ENCODE measurements around the gene CNTN1.
A peak's percentile ranks its signal among the peaks of the same experiment; 100 is the strongest.

The CNTN1 gene

DNA sequence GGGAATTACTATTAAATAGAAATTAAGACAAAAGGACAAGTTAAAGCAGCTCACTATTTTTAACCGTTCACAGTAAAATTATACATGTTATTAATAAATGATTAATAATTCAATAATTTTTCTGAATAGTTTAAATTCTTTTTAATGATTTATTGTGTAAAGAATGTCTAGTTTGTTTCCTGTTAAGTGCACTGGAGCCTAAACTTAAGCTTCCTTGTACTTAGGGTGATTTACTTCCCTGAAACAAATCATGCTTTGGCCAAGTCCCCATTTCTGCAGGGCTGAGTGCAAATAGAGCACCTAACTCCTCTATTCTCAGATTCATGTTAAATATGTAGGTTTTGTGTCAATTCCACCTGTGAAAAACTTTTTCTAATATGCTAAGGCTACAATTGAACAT is 307.0 kb downstream of the CNTN1 start:
- no peak for DNase-seq (ENCODE audit: low read depth)
- H3K27me3 ChIP-seq (replicated peaks; ENCODE audit: control insufficient read depth, insufficient read depth, low read length), result no peaks in the 10 kb centered on the region
- no peaks in the 10 kb centered on the region for H3K4me1 ChIP-seq (ENCODE audit: control insufficient read depth, insufficient read depth, low read length)
- no peaks in the 10 kb centered on the region for H3K36me3 ChIP-seq (ENCODE audit: control insufficient read depth, insufficient read depth, low read length, severe bottlenecking)
- H3K9me3 ChIP-seq (ENCODE audit: control insufficient read depth, low read length), result peaks cover 17% of the 10 kb centered on the region
- no peak overlapping the region for H3K9ac ChIP-seq (ENCODE audit: low read length)
- H3K4me3 ChIP-seq (ENCODE audit: low read length), result no peak overlapping the region

DNA sequence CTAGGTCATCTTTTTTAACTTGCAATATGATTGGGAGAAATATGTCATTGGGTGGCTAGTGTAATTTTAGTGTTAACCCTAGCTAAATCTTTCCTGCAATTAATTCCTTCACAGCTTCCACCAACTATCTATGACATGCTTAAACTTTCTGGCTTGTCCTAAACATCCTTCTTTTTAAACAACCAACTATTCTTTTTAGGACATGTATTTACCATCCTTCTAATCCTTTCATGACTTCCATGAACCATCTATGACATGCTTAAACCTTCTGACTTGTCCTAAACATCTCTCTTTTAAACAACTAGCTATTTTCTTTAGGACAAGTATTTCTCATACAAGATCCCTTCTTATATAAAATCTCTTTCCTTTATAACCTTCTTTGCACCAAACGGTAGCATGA is 316.2 kb downstream of the CNTN1 start:
- Histone ChIP-seq H3K36me3 (ENCODE audit: control insufficient read depth, insufficient read depth, low read length, severe bottlenecking) (no peaks in the 10 kb centered on the region), H3K9ac (ENCODE audit: low read length) (no peak overlapping the region), H3K4me3 (ENCODE audit: low read length) (no peak overlapping the region), H3K27me3 (replicated peaks; ENCODE audit: control insufficient read depth, insufficient read depth, low read length) (peaks cover 5% of the 10 kb centered on the region), H3K9me3 (ENCODE audit: control insufficient read depth, low read length) (peaks cover 78% of the 10 kb centered on the region), H3K4me1 (ENCODE audit: control insufficient read depth, insufficient read depth, low read length) (peaks cover 1% of the 10 kb centered on the region)
- DNase-seq (ENCODE audit: low read depth), result no peak

DNA sequence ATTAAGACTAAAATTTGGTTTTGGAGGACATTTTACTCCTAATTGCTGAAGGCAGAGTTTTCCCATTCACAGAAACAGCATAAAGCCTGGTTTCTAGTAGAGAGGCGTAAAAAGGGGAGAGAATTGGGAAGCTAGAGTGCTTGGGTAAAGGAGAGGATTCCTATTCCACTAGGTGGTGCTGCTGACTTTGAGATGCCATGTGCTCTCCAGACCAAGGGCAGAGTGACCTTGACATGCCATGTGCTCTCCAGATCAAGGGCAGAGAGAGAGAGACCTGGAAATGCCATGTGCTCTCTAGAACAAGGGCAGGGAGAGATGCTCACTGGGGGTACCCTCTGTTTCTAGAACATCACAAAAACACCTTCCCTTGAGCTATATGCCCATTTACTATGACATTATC is 319.7 kb downstream of the CNTN1 start:
- H3K4me3 ChIP-seq (ENCODE audit: low read length), result no peak overlapping the region
- peaks cover 5% of the 10 kb centered on the region for H3K27me3 ChIP-seq (replicated peaks; ENCODE audit: control insufficient read depth, insufficient read depth, low read length)
- peaks cover 8% of the 10 kb centered on the region for H3K4me1 ChIP-seq (ENCODE audit: control insufficient read depth, insufficient read depth, low read length)
- H3K36me3 ChIP-seq (ENCODE audit: control insufficient read depth, insufficient read depth, low read length, severe bottlenecking), result no peaks in the 10 kb centered on the region
- peak; percentile 41 for DNase-seq (ENCODE audit: low read depth)
- H3K9me3 ChIP-seq (ENCODE audit: control insufficient read depth, low read length), result peaks cover 51% of the 10 kb centered on the region
- no peak overlapping the region for H3K9ac ChIP-seq (ENCODE audit: low read length)

DNA sequence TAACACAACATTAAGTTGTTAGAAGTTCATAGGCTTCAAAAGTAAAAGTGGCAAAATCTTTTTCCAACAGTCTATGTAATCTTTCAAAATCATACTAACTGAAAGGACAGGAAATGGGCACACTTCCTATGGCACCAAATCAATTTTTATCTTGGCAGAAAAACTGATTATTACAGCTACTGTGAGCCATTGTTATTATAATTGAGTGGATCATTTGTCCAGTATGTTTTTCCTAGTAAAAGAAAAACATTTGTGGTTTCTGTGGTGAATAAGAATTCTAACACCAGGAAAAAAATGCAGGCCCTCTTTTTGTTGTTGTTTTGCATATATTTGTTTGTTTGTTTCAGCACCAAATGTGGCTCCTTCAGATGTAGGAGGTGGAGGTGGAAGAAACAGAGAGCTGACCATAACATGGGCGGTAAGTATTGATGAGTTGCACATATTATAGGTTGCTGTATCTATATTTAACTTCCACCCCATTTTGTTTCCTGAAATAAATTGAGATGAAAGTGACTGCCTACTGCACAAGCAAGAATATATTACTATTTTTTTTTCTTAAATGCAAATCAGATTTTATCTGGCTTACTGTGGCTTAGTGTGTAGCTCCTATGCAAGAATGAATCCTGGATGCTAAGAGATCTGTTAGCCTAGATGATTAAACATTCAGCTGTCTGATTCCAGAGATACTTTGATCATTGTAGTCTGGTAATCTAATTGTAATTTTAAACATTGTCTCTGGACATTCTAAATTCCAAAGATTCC is 321.8 kb downstream of the CNTN1 start:
- Histone ChIP-seq H3K27me3 (replicated peaks; ENCODE audit: control insufficient read depth, insufficient read depth, low read length) (peaks cover 5% of the 10 kb centered on the region), H3K4me1 (ENCODE audit: control insufficient read depth, insufficient read depth, low read length) (peaks cover 8% of the 10 kb centered on the region), H3K9me3 (ENCODE audit: control insufficient read depth, low read length) (peaks cover 35% of the 10 kb centered on the region), H3K36me3 (ENCODE audit: control insufficient read depth, insufficient read depth, low read length, severe bottlenecking) (no peaks in the 10 kb centered on the region), H3K4me3 (ENCODE audit: low read length) (no peak overlapping the region), H3K9ac (ENCODE audit: low read length) (no peak overlapping the region)
- peak; percentile 51 for DNase-seq (ENCODE audit: low read depth)

DNA sequence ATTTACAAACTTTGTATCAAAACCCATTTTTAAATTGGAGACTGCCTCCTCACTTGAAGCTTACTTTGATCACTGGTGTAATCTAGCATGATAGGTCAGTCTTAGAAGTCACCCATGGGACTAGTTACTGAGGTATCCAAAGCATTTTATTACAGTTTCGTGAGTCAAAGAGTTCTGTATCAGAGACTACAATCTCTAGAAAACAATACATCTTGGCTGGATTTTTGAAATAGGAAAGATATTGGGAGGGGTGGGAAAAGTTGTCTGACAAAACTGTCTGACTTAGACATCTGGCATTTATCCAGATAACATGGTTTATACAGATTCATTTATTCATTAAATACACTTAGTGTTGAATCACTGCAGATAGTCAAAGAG is 322.4 kb downstream of the CNTN1 start:
- H3K36me3 ChIP-seq (ENCODE audit: control insufficient read depth, insufficient read depth, low read length, severe bottlenecking), result no peaks in the 10 kb centered on the region
- H3K4me3 ChIP-seq (ENCODE audit: low read length), result no peak overlapping the region
- peaks cover 8% of the 10 kb centered on the region for H3K4me1 ChIP-seq (ENCODE audit: control insufficient read depth, insufficient read depth, low read length)
- H3K9ac ChIP-seq (ENCODE audit: low read length), result no peak overlapping the region
- peak; percentile 47 for DNase-seq (ENCODE audit: low read depth)
- H3K27me3 ChIP-seq (replicated peaks; ENCODE audit: control insufficient read depth, insufficient read depth, low read length), result peaks cover 5% of the 10 kb centered on the region
- peaks cover 29% of the 10 kb centered on the region for H3K9me3 ChIP-seq (ENCODE audit: control insufficient read depth, low read length)

DNA sequence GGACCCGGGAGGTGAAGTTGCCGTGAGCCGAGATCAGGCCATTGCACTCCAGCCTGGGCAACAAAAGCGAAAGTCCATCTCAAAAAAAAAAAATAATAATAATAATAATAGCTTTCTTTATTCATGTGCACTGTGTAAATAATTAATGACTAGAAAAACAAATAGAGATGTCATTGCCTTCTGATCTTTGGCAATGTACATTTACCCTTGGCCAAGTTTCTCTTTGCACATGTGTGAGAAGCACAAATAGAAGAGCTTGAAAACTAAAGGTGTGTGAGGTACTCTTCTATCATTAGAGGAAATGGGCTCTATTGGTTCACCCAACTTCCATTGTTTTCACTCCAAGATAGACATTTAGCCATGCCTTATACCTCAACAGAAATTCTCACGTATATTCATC is 325.8 kb downstream of the CNTN1 start:
- Histone ChIP-seq H3K9ac (ENCODE audit: low read length) (no peak overlapping the region), H3K27me3 (replicated peaks; ENCODE audit: control insufficient read depth, insufficient read depth, low read length) (no peaks in the 10 kb centered on the region), H3K4me1 (ENCODE audit: control insufficient read depth, insufficient read depth, low read length) (peaks cover 8% of the 10 kb centered on the region), H3K36me3 (ENCODE audit: control insufficient read depth, insufficient read depth, low read length, severe bottlenecking) (no peaks in the 10 kb centered on the region), H3K9me3 (ENCODE audit: control insufficient read depth, low read length) (no peaks in the 10 kb centered on the region), H3K4me3 (ENCODE audit: low read length) (no peak overlapping the region)
- DNase-seq (ENCODE audit: low read depth), result no peak

DNA sequence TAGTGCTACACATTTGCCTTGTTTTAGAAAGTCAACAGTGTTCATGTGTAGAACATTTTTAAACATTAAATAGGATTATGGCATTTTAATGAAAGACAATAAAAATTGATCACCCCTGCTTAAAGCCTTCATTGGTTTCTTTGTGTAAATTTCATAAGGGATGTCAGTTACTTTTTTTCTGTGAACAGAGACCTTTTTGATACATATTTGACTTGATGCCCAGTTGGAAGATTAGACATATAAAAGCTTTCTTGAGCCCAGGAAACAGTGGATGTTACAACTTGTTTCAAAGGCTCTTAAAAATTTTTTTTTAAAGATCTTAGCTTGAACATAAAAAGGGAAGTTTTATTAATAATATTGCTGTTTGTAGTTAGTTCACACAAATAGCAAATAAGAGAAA is 327.2 kb downstream of the CNTN1 start:
- H3K4me3 ChIP-seq (ENCODE audit: low read length), result no peak overlapping the region
- H3K4me1 ChIP-seq (ENCODE audit: control insufficient read depth, insufficient read depth, low read length), result no peaks in the 10 kb centered on the region
- no peak overlapping the region for H3K9ac ChIP-seq (ENCODE audit: low read length)
- no peaks in the 10 kb centered on the region for H3K36me3 ChIP-seq (ENCODE audit: control insufficient read depth, insufficient read depth, low read length, severe bottlenecking)
- H3K9me3 ChIP-seq (ENCODE audit: control insufficient read depth, low read length), result no peaks in the 10 kb centered on the region
- no peaks in the 10 kb centered on the region for H3K27me3 ChIP-seq (replicated peaks; ENCODE audit: control insufficient read depth, insufficient read depth, low read length)
- no peak for DNase-seq (ENCODE audit: low read depth)

DNA sequence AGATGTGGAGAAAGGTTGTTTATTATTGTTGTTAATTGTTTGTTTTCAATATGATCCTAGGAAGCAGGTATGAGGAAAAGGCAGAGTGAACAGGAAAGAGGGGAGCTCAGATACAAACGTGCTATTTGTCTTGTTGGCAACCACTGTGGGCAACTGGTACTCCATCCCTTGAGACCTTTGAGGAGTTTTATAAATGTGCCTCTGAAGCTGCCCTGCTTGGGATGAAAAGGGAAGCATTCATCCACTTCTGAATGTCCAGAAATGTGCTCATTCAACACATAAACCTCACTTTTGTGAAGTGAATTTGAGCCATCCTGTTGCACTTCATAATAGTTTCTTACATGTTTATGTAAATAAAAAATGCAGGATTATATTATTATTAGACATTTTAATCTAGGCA is 331.6 kb downstream of the CNTN1 start:
- no peaks in the 10 kb centered on the region for H3K4me1 ChIP-seq (ENCODE audit: control insufficient read depth, insufficient read depth, low read length)
- H3K9me3 ChIP-seq (ENCODE audit: control insufficient read depth, low read length), result no peaks in the 10 kb centered on the region
- H3K9ac ChIP-seq (ENCODE audit: low read length), result no peak overlapping the region
- no peaks in the 10 kb centered on the region for H3K27me3 ChIP-seq (replicated peaks; ENCODE audit: control insufficient read depth, insufficient read depth, low read length)
- no peak overlapping the region for H3K4me3 ChIP-seq (ENCODE audit: low read length)
- no peak for DNase-seq (ENCODE audit: low read depth)
- H3K36me3 ChIP-seq (ENCODE audit: control insufficient read depth, insufficient read depth, low read length, severe bottlenecking), result no peaks in the 10 kb centered on the region

DNA sequence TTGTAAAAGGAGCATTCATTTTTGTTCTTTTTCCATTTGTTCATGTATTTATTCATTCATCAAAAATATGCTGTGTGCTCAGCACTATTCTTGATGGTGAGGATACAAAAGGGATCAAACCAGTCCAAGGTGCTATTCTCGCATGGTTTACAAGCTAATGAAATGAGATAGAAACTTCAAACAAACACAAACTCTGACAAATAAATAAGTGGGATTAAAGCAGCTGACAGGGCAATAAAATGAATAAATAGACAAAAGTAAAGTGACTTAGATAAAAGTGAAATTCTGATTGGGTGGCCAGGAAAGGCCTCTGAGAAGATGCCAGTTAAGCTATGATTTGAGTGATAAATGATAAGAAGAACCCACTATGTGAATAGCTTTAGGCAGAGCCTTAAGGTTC is 333.9 kb downstream of the CNTN1 start:
- Histone ChIP-seq H3K27me3 (replicated peaks; ENCODE audit: control insufficient read depth, insufficient read depth, low read length) (no peaks in the 10 kb centered on the region), H3K4me1 (ENCODE audit: control insufficient read depth, insufficient read depth, low read length) (no peaks in the 10 kb centered on the region), H3K9me3 (ENCODE audit: control insufficient read depth, low read length) (no peaks in the 10 kb centered on the region), H3K36me3 (ENCODE audit: control insufficient read depth, insufficient read depth, low read length, severe bottlenecking) (no peaks in the 10 kb centered on the region), H3K4me3 (ENCODE audit: low read length) (no peak overlapping the region), H3K9ac (ENCODE audit: low read length) (no peak overlapping the region)
- DNase-seq (ENCODE audit: low read depth), result no peak

DNA sequence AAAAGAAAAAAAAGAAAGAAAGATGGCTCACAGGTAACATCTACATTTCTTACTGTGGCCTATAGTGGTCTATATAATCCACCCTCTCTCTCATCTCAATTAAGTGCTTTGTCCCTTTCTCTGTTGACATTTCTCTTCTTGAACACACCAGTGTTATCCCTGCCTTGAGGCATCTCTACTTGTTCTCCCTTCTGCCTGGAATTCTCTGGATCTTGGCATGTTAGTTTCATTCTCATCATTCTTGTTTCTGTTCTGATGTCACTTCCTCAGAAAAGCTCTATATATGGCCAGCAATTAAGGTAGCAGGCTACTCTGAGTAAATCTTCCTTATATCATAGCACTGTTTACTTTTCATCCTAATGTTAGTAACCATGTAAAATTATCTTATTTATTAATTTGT is 340.1 kb downstream of the CNTN1 start:
- H3K9ac ChIP-seq (ENCODE audit: low read length), result no peak overlapping the region
- no peaks in the 10 kb centered on the region for H3K27me3 ChIP-seq (replicated peaks; ENCODE audit: control insufficient read depth, insufficient read depth, low read length)
- H3K9me3 ChIP-seq (ENCODE audit: control insufficient read depth, low read length), result no peaks in the 10 kb centered on the region
- H3K4me3 ChIP-seq (ENCODE audit: low read length), result no peak overlapping the region
- H3K4me1 ChIP-seq (ENCODE audit: control insufficient read depth, insufficient read depth, low read length), result peaks cover 8% of the 10 kb centered on the region
- peak; percentile 12 for DNase-seq (ENCODE audit: low read depth)
- no peaks in the 10 kb centered on the region for H3K36me3 ChIP-seq (ENCODE audit: control insufficient read depth, insufficient read depth, low read length, severe bottlenecking)

DNA sequence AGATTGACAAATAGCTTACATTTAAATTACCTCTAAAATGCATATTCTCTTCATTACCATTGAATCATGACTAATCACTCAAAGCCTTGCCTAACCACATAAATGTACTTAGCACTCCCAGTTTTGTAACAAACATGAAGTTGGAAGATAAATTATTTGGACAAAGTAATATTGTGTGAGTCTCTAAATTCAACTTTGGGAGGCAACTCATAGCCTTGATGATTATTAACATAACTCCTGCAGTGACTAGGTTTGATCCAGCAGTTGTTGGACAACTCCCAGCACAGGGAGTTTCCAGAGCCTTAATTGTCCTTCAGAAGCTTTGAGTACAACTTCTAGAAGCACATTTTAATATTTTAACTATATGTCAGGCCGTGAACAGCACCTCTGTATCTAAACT is 342.4 kb downstream of the CNTN1 start:
- H3K36me3 ChIP-seq (ENCODE audit: control insufficient read depth, insufficient read depth, low read length, severe bottlenecking), result no peaks in the 10 kb centered on the region
- H3K4me3 ChIP-seq (ENCODE audit: low read length), result no peak overlapping the region
- peak; percentile 30 for DNase-seq (ENCODE audit: low read depth)
- no peaks in the 10 kb centered on the region for H3K9me3 ChIP-seq (ENCODE audit: control insufficient read depth, low read length)
- no peaks in the 10 kb centered on the region for H3K27me3 ChIP-seq (replicated peaks; ENCODE audit: control insufficient read depth, insufficient read depth, low read length)
- no peak overlapping the region for H3K9ac ChIP-seq (ENCODE audit: low read length)
- peaks cover 8% of the 10 kb centered on the region for H3K4me1 ChIP-seq (ENCODE audit: control insufficient read depth, insufficient read depth, low read length)

DNA sequence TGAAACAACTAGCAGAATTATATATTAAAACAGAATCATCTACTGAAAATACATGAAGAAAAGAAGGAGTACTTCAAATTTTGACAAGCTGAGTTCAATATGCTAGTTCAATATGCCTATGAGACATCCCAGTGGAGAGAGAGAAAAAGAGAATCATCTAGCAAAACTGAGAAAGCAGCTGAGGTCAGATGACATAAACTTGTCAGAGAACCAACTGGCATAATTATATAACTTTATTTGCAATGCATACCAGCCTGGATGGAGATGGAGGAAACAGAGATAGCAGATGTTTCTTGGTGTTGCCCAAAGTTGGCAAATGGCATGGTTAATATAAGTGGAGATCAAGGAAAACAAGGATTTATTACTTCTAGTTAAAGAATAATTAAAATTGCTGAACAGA is 347.2 kb downstream of the CNTN1 start:
- Histone ChIP-seq H3K9me3 (ENCODE audit: control insufficient read depth, low read length) (no peaks in the 10 kb centered on the region), H3K9ac (ENCODE audit: low read length) (no peak overlapping the region), H3K36me3 (ENCODE audit: control insufficient read depth, insufficient read depth, low read length, severe bottlenecking) (no peaks in the 10 kb centered on the region), H3K4me3 (ENCODE audit: low read length) (no peak overlapping the region), H3K4me1 (ENCODE audit: control insufficient read depth, insufficient read depth, low read length) (peaks cover 4% of the 10 kb centered on the region), H3K27me3 (replicated peaks; ENCODE audit: control insufficient read depth, insufficient read depth, low read length) (no peaks in the 10 kb centered on the region)
- no peak for DNase-seq (ENCODE audit: low read depth)
